GM18858 (cell line): ENCODE data around the gene CKB.

ENCODE experiments used
- ATAC-seq: cut with Tn5 transposase; IDR thresholded peaks from one replicate; pipeline ENCODE4 v1.9.1; 2021; ENCODE audit not compliant: unreplicated experiment

Gene CKB

DNA sequence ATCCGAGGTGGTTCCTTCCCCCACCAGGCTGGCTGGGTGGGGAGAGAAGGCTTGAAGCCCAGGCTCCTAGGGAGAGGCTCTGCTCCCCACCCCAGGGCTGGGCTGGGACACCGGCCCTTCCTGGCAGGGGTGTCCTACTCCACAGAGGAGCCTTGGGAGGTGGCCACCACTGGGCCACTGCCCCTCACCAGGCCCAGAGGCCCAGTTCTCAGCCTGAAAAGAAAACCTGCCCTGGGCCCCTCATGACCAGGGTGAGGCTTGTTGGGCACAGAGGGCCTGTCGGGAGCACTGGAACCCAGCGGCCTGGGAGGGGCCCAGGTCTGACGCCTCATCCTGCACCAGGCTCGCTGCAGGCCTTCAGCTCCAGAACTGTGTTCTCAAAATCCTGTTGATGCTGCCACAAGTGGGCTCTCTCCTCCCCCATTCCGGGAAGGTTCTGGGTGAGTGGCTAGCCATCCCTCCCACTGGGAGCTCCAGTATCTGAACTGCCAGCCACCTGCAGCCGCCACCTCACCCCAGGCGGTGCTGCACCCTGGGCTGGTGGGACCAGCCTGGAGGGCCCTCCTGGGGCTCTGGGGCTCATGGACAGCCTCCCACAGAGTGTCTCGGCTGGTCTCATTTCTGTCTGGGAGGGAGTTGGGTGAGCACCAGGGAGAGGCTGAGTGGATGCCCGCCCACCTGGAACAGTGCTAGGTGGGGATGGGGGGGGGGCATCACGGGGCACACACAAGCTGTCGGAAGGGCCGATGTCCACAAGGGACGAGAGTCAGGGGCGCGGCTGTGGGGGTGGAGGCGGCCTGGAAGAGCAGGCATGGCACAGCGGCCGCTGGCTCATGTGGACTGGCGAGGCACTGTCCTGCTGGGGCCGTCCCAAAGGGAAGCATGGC lies 28.1 kb upstream of the CKB start:
- no peak for ATAC-seq

GRCh38 chr14:103549361-103550311 lies 27.0 kb upstream of the CKB start:
- no peak for ATAC-seq

- ATAC-seq = no peak
These were observed 26.1 kb upstream of the CKB start for GRCh38 chr14:103548463-103549351.

- no peak for ATAC-seq
These were observed 25.4 kb upstream of the CKB start for GRCh38 chr14:103547941-103548462.

- ATAC-seq = no peak
These were observed 24.9 kb upstream of the CKB start for GRCh38 chr14:103547455-103547940.

GRCh38 chr14:103546652-103547454 lies 24.2 kb upstream of the CKB start:
- ATAC-seq = no peak

GRCh38 chr14:103545915-103546651 lies 23.5 kb upstream of the CKB start:
- ATAC-seq = no peak

DNA sequence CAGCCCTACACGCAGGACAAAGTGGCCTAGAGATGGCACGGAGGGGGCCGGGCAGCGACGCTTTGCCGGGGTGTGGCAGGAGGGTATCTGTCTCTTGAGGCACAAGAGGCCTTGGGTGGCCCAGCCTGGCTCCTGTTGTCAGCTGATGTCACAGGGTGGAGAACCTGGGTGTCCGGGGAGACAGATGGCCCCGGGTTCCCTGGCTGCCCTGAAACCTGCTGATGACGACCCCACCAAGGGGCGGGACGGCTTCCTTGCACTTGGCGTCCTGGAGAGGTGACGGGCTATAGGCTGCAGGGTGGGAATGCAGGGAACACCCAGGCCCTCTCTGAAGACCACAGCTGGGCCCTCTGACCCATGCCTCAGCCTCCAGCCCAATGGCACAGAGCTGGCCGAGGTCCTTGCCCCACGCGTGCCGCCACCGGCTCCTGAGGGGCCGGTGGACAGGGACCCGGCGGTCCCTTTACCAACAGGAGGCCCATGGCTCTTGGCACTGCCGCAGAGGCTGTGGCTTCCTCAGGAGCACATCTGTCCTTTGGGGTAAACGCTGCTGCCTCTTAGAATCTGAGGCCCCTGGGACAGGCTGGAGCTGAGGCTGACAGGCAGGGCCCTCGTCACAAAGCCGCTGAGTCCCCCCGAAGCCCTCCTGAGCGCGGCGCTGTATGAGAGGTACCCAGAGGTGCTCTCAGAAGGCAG lies 22.7 kb upstream of the CKB start:
- ATAC-seq = no peak

DNA sequence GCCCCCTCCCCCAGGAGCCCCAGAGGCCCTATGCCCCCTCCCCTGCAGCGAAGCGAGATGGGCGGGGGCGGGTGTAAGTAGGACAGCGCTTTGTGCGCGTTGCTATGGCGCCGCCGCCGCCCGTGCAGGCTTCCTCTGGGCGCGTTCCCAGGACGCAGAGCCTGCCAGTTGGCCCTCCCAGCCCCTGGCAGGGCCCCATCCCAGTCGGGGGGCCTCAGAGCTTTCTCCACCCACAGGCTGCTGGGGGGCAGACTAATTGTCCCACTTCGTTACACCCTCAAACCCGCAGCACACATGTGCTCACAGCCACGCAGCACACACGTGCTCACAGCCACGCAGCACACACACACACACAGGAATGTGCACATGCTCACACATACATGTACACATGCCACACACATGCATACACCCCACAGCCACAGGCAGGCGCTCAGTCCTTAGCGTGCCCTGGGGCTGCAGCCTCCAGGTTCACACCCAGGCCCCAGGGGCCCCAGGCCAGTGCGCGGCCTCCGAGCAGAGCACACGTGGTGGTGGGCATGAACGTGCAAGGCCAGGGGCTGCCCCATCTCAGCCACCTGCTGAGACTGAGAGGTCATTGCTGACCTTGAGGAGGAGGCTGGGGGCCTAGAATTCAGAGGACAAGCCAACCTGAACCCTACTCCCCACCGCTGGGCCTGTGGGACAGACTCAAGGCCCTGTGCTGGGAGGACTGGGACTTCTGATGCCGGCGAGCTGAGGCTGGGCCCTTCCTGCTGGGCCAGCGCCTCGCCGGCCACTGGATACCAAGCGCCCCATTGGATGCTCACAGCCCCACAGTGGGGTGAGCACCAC lies 22.0 kb upstream of the CKB start:
- ATAC-seq = no peak

GRCh38 chr14:103543721-103544387 lies 21.2 kb upstream of the CKB start:
- ATAC-seq = no peak

DNA sequence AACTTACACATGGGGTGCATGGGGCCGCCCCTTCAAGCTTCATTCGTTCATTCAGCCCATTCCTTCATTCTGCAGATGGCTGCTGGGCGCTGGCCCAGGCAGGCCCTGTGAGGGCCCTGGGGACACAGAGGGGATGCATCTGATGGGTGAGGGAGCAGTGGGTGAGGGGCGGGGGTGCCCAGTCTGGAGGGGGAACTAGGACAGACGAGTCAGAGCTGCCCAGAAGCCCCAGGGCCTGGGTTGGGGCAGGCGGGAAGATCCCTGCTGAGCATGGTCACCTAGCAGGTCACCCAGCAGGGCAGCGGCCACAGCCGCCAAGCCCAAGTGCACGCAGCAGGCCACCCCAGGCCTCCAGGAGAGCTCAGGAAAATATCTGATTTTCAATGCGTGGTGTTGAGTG lies 20.5 kb upstream of the CKB start:
- no peak for ATAC-seq

DNA sequence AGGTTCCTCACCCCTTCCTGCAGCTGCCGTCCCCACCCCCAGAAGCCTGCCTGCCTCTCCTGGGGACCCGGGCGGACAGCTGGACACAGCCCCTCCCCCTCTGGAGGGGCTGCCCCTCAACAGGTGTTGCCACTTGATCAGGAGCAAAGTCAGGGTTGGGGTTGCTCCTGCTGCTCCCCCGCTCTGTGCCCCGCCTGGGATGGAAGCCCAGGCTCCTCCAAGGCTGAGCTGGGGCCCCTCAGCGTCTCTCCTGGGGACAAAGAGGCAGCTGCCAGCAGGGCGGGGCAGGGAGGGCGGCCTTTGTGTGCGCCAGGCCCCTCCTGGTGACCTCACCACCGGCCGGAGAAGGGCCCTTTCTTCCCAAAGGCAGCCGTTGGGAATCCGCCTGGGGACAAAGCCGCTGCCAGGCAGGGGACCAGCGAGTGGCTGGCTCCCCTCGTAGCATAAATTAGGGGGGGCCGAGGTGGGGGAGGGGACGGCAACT lies 20.0 kb upstream of the CKB start:
- ATAC-seq = no peak

DNA sequence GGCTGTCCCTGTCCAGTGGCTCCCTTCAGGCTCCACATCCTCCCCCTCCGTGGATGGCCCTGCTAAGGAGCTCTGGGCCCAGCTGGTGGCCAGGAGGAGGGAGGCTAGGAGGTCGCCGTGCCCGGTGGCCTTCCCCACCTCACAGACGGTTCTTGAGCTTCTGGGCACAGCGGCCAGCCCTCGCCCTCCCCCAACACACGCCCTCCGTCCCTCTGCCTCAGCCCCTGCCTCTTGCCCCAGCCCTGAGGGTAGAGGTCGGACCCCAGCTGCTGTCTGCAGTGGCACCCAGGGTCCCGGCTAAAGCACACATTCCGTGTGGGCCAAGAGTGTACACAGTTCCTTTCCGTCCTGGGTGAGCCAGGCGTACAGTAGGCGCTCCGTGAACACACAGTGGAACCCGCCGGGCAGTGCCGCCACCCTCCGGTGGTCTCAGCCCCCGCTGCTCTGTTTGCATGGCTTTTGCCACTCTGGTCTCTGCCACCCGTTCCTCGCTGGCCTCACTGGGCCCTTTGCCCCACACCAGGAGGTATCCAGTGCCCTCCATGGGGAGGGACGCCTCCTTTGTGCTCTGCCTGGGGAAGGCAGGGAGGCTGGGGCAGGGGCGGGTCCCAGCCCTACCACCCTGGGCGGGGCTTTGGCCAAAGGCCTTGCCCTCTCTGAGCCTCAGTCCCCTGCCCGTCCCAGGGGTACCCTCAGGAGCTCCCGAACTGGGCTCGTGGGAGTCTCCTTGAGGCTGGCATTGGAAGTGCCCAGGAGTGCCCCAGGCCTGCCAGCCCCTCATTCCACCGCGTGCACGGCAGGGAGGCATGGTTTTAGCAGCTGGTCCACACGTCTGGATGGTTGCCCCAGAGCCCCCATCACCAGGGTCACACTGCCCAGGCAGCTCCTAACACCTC lies 19.3 kb upstream of the CKB start:
- no peak for ATAC-seq

GRCh38 chr14:103540821-103541708 lies 18.4 kb upstream of the CKB start:
- ATAC-seq = no peak
